ENCODE results near the gene PLK3.
"Not testable (repeated sequence)": the region's sequence is repeated elsewhere in the genome, so short reads cannot be mapped to it uniquely, and the experiment has no call there.

The PLK3 gene

GRCh38 chr1:44829506-44830384 lies 29.6 kb downstream of the PLK3 start:
- no peak for DNase-seq

GRCh38 chr1:44830900-44831304 lies 30.7 kb downstream of the PLK3 start:
- DNase-seq, result no peak

GRCh38 chr1:44831516-44831915 lies 31.3 kb downstream of the PLK3 start:
- no peak for DNase-seq

GRCh38 chr1:44832056-44832705 lies 32.0 kb downstream of the PLK3 start:
- no peak for DNase-seq

GRCh38 chr1:44834328-44834727 lies 34.2 kb downstream of the PLK3 start:
- DNase-seq, result no peak

- peak; percentile 79 to 93 for DNase-seq
Measured at GRCh38 chr1:44835738-44836675, 35.8 kb downstream of the PLK3 start.

GRCh38 chr1:44838294-44838693 lies 38.1 kb downstream of the PLK3 start:
- not testable (repeated sequence) for DNase-seq

- no peak for DNase-seq
Measured at GRCh38 chr1:44839576-44839975, 39.4 kb downstream of the PLK3 start.

GRCh38 chr1:44842486-44842861 lies 42.3 kb downstream of the PLK3 start:
- no peak for DNase-seq

- no peak for DNase-seq
Measured at GRCh38 chr1:44842862-44843655, 42.9 kb downstream of the PLK3 start, which contains the start of gene PTCH2. Gene PTCH2, minus strand, starts transcription at chr1:44843253. Its CDS starts 321 bp downstream, at chr1:44842932.

GRCh38 chr1:44846985-44847384 lies 46.8 kb downstream of the PLK3 start:
- DNase-seq, result no peak

- no peak for DNase-seq
Measured at GRCh38 chr1:44847845-44848244, 47.7 kb downstream of the PLK3 start.

- DNase-seq, result no peak
Measured at GRCh38 chr1:44848456-44849181, 48.4 kb downstream of the PLK3 start.

- DNase-seq, result peak in 1 of 2 donors; percentile 22
Measured at GRCh38 chr1:44849575-44850132, 49.5 kb downstream of the PLK3 start.

GRCh38 chr1:44851308-44851707 lies 51.1 kb downstream of the PLK3 start:
- DNase-seq, result no peak

- DNase-seq, result no peak
Measured at GRCh38 chr1:44853201-44853600, 53.0 kb downstream of the PLK3 start.

- no peak for DNase-seq
Measured at GRCh38 chr1:44854970-44855369, 54.8 kb downstream of the PLK3 start.
